ENCODE results near the gene PARPBP. TPM values are rescaled to one million over a fixed set of nuclear protein-coding genes. Genes with fewer than 3 reads are reported as not detected.
"Not testable (repeated sequence)": the region's sequence is repeated elsewhere in the genome, so short reads cannot be mapped to it uniquely, and the experiment has no call there.

Gene PARPBP
- total RNA-seq, 1 experiment from 2014 or later: 14.3 TPM

GRCh38 chr12:102089228-102089835 is 30.7 kb upstream of the PARPBP start:
- H3K27me3 ChIP-seq (ENCODE audit: control insufficient read depth, insufficient read depth, low read length); H3K9me3 ChIP-seq (ENCODE audit: control insufficient read depth, insufficient read depth, low read depth, low read length); intact Hi-C loops (cut with micrococcal nuclease; ENCODE audit: unreplicated experiment); ATAC-seq; CTCF ChIA-PET; POLR2A ChIA-PET; H3K36me3 ChIP-seq (ENCODE audit: control insufficient read depth, insufficient read depth, low read length); H3K4me3 ChIP-seq (ENCODE audit: low read depth in 2 of 2, low read length in 2 of 2); H3K4me1 ChIP-seq (ENCODE audit: control insufficient read depth, insufficient read depth, low read length); in situ Hi-C loops (cut with HindIII; ENCODE audit: low pct_unique_long_range_greater_than_20kb, low sequenced_read_pairs); H3K27ac ChIP-seq (ENCODE audit: low read length); BruUV-seq (replicated peaks); DNase-seq (ENCODE audit: low read depth, low spot score): not testable (repeated sequence)

DNA sequence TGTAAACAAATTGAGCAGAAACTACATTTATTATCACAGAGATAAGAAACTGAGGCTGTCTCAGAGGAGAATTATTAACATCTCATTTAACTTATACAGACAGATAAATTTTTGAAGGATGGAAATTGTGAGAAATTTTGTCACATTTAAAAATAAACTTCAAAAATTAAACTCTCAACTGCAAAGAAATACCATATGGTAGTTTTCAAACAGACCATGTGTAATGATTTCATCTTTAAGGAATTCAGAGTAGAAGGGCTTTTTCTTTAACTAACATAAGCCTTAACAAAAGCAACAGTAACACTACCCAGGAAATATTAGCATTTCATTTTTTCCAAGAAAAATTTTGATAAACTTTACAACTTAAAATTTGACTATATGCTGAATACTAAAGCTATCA is 26.7 kb upstream of the PARPBP start:
- TF ChIP-seq SIN3A (IDR thresholded peaks at IDR 0.05; ENCODE audit: borderline replicate concordance, insufficient read depth, low read depth, low read length): no peak
- no peak for TF ChIP-seq REST (IDR thresholded peaks at IDR 0.05; ENCODE audit: insufficient read depth in 1 of 2, low read depth in 2 of 2, low read length in 1 of 2)
- no peak for TF ChIP-seq CTCF (IDR thresholded peaks at IDR 0.05)
- TF ChIP-seq TCF7L2 (IDR thresholded peaks at IDR 0.05; ENCODE audit: low read depth, low read length): no peak
- TF ChIP-seq POLR2AphosphoS5 (IDR thresholded peaks at IDR 0.05; ENCODE audit: low read depth, low read length): no peak
- in situ Hi-C loops (cut with HindIII; ENCODE audit: low pct_unique_long_range_greater_than_20kb, low sequenced_read_pairs): no loop called here

GRCh38 chr12:102095677-102096263 is 24.2 kb upstream of the PARPBP start:
- no peak for DNase-seq (ENCODE audit: low read depth, low spot score)
- H3K36me3 ChIP-seq (ENCODE audit: control insufficient read depth, insufficient read depth, low read length): peaks cover 20% of the 10 kb centered on the region

More for the DNA sequence above, 26.7 kb upstream of the PARPBP start:
- Histone ChIP-seq H3K4me1 (ENCODE audit: control insufficient read depth, insufficient read depth, low read length) (no peaks in the 10 kb centered on the region), H3K36me3 (ENCODE audit: control insufficient read depth, insufficient read depth, low read length) (peaks cover 10% of the 10 kb centered on the region), H3K27ac (ENCODE audit: low read length) (no peak overlapping the region), H3K27me3 (ENCODE audit: control insufficient read depth, insufficient read depth, low read length) (no peaks in the 10 kb centered on the region), H3K4me3 (ENCODE audit: low read depth in 2 of 2, low read length in 2 of 2) (no peak overlapping the region), H3K9me3 (ENCODE audit: control insufficient read depth, insufficient read depth, low read depth, low read length) (no peaks in the 10 kb centered on the region)
- ChIA-PET POLR2A (no interaction called here), CTCF (no interaction called here)
- ATAC-seq (no peak), DNase-seq (ENCODE audit: low read depth, low spot score) (no peak)
- intact Hi-C loops (cut with micrococcal nuclease; ENCODE audit: unreplicated experiment): no loop called here
- no TSS peak for BruUV-seq (replicated peaks)

More at GRCh38 chr12:102095677-102096263, 24.2 kb upstream of the PARPBP start:
- POLR2A ChIA-PET: no interaction called here
- peak; percentile 56; the same call in 1 of the 2 replicates for TF ChIP-seq CTCF (IDR thresholded peaks at IDR 0.05)
- no peak for TF ChIP-seq SIN3A (IDR thresholded peaks at IDR 0.05; ENCODE audit: borderline replicate concordance, insufficient read depth, low read depth, low read length)
- no peak overlapping the region for H3K27ac ChIP-seq (ENCODE audit: low read length)
- H3K4me3 ChIP-seq (ENCODE audit: low read depth in 2 of 2, low read length in 2 of 2): no peak overlapping the region
- in situ Hi-C loops (cut with HindIII; ENCODE audit: low pct_unique_long_range_greater_than_20kb, low sequenced_read_pairs) (no loop called here), intact Hi-C loops (cut with micrococcal nuclease; ENCODE audit: unreplicated experiment) (no loop called here)
- no peaks in the 10 kb centered on the region for H3K27me3 ChIP-seq (ENCODE audit: control insufficient read depth, insufficient read depth, low read length)
- no peaks in the 10 kb centered on the region for H3K9me3 ChIP-seq (ENCODE audit: control insufficient read depth, insufficient read depth, low read depth, low read length)
- BruUV-seq (replicated peaks): no TSS peak
- CTCF ChIA-PET: interaction anchor here (0.5 to 0.6 kb wide), 3 partner anchors 17 to 389 kb away, joined by 3 to 4 read pairs (median 3); no protein-coding TSS in a partner anchor
- peak; percentile 70; the same call in 1 of the 2 replicates for ATAC-seq
- H3K4me1 ChIP-seq (ENCODE audit: control insufficient read depth, insufficient read depth, low read length): no peaks in the 10 kb centered on the region

Measured in Panc1 (cell line).